Psoas muscle (tissue), 8 donors: ENCODE results near the gene GPR35. TPM values are rescaled to one million over a fixed set of nuclear protein-coding genes. Genes with fewer than 3 reads are reported as not detected.

Experiments
- ATAC-seq, 4 donors: fragments of 200-7000 bp; cut with Tn5 transposase; one replicate each; pipeline ENCODE4 v1.9.1; 2020; ENCODE audit warnings: moderate library complexity in 3 of 4, mild to moderate bottlenecking in 2 of 4
- DNase-seq, 2 donors: peaks; one replicate each; pipeline ENCODE4 v3.0.0-alpha.2; 2020
- H3K27ac ChIP-seq: fragments of 200-600 bp; one replicate; pipeline ENCODE4 v1.8.0; 2022
- H3K27me3 ChIP-seq, 3 donors: fragments of 200-600 bp in 1 of 3; one replicate each; pipeline versions ENCODE4 v1.6.1 to v1.8.0; 2013 to 2022; ENCODE audit warnings: low read length in 2 of 3, mild to moderate bottlenecking in 2 of 3, moderate library complexity in 1 of 3; ENCODE audit not compliant: insufficient read depth in 3 of 3
- H3K36me3 ChIP-seq, 2 donors: fragments of 200-600 bp in 1 of 2; one replicate each; pipeline versions ENCODE4 v1.6.1 to v1.8.0; 2013 to 2022; ENCODE audit warnings: low read depth in 1 of 2, mild to moderate bottlenecking in 1 of 2, moderate library complexity in 1 of 2; ENCODE audit not compliant: insufficient read depth in 1 of 2
- H3K4me1 ChIP-seq: fragments of 200-600 bp; one replicate; pipeline ENCODE4 v1.8.0; 2022
- H3K4me3 ChIP-seq: fragments of 200-600 bp; one replicate; pipeline ENCODE4 v1.8.0; 2022; ENCODE audit warnings: mild to moderate bottlenecking
- H3K9me3 ChIP-seq: fragments of 200-600 bp; one replicate; pipeline ENCODE4 v1.8.0; 2022
- CTCF ChIP-seq: fragments of 200-600 bp; IDR thresholded peaks from one replicate; pipeline ENCODE4 v1.8.0; 2022; ENCODE audit warnings: antibody characterized with exemption
- WGBS, 3 donors: extraction: QIAGEN DNeasy Blood & Tissue Kit; methylation state at CpG; one replicate each; pipeline versions ENCODE4 v1.1.6 to v1.1.7; 2013; 5-methylcytosine and 5-hydroxymethylcytosine counted together
- intact Hi-C, 2 donors: fragments of 100-400 bp; cut with DNase I; formaldehyde crosslinking; loops; one replicate each; pipeline versions ENCODE4 v1.11.0 to v1.14.2; 2022
- polyA plus RNA-seq, 3 donors: library from polyadenylated mRNA; stranded (reverse); fragments of 200-250 nt; gene quantifications; one replicate each; pipeline ENCODE4 v1.2.3, GENCODE V29; 2013
- total RNA-seq, 4 donors: library from RNA; stranded (reverse); fragmentation: NEBNext Ultra II Directional in 2 of 4; extraction: Animal tissue kit (Norgen Biotek cat#: 25700) in 2 of 4; gene quantifications; one replicate each; pipeline versions ENCODE4 v1.2.1 to v1.2.4, GENCODE V29; 2021 to 2023
- donor health status: healthy with polysubstance abuse.
- donor health status: DM: no; HTN: no; CAD: no; lungs with moderate emphysema.
- donor health status: Bipolar disorder and iron deficiency.
- donor health status: healthy.
- donor health status: DM: yes; HTN: yes; CAD: no.
- donor health status: DM: no; HTN: no; CAD: no.
- donor health status: DM: no; HTN: no; CAD: no.
- donor health status: DM: yes; HTN: yes; CAD: no.

The GPR35 gene
- total and polyA plus RNA-seq, 7 donors: 0.30 to 0.92 (median 0.58) TPM

GRCh38 chr2:240590681-240591111 is 34.6 kb upstream of the GPR35 start:
- H3K27ac ChIP-seq: no peak overlapping the region
- DNase-seq (peak; percentile 6 to 40), ATAC-seq (no peak)
- H3K4me3 ChIP-seq: no peak overlapping the region
- WGBS, 3 donors: 94 to 96% (median 94%) methylated on average over 20 to 21 of the region's 21 CpGs
- H3K4me1 ChIP-seq: peaks cover 13% of the 10 kb centered on the region
- intact Hi-C loops: no loop called here
- H3K9me3 ChIP-seq: no peaks in the 10 kb centered on the region
- no peak for TF ChIP-seq CTCF
- peaks cover 0 to 51% of the 10 kb centered on the region in 2 donors for H3K36me3 ChIP-seq
- H3K27me3 ChIP-seq: no peaks in the 10 kb centered on the region

- ATAC-seq: no peak
- H3K36me3 ChIP-seq: peaks cover 0 to 51% of the 10 kb centered on the region in 2 donors
- WGBS, 3 donors: 88 to 94% (median 89%) methylated on average over 6 of the region's 6 CpGs
- no peak overlapping the region for H3K4me3 ChIP-seq
- no peak for TF ChIP-seq CTCF
- no peaks in the 10 kb centered on the region for H3K27me3 ChIP-seq
- DNase-seq: no peak
- no peak overlapping the region for H3K27ac ChIP-seq
- peaks cover 17% of the 10 kb centered on the region for H3K4me1 ChIP-seq
- H3K9me3 ChIP-seq: no peaks in the 10 kb centered on the region
- intact Hi-C loops: no loop called here
Measured at GRCh38 chr2:240591226-240591625, 34.1 kb upstream of the GPR35 start.

GRCh38 chr2:240591784-240592183 is 33.5 kb upstream of the GPR35 start:
- no peak overlapping the region for H3K27ac ChIP-seq
- peaks cover 20% of the 10 kb centered on the region for H3K4me1 ChIP-seq
- 94 to 97% (median 97%) methylated on average over 13 of the region's 13 CpGs for WGBS, 3 donors
- no peaks in the 10 kb centered on the region for H3K27me3 ChIP-seq
- H3K36me3 ChIP-seq: peaks cover 0 to 51% of the 10 kb centered on the region in 2 donors
- no peak for TF ChIP-seq CTCF
- no peak for ATAC-seq
- peak; percentile 5 to 38 for DNase-seq
- H3K4me3 ChIP-seq: no peak overlapping the region
- no peaks in the 10 kb centered on the region for H3K9me3 ChIP-seq
- intact Hi-C loops: no loop called here

GRCh38 chr2:240593026-240593702 is 32.1 kb upstream of the GPR35 start:
- DNase-seq (peak in 1 of 2 donors; percentile 37), ATAC-seq (no peak)
- H3K27me3 ChIP-seq: no peaks in the 10 kb centered on the region
- no peak overlapping the region for H3K27ac ChIP-seq
- H3K36me3 ChIP-seq: peaks cover 0 to 60% of the 10 kb centered on the region in 2 donors
- peaks cover 10% of the 10 kb centered on the region for H3K4me1 ChIP-seq
- intact Hi-C loops: no loop called here
- no peaks in the 10 kb centered on the region for H3K9me3 ChIP-seq
- H3K4me3 ChIP-seq: no peak overlapping the region
- TF ChIP-seq CTCF: no peak
- 87 to 93% (median 88%) methylated on average over 20 of the region's 20 CpGs for WGBS, 3 donors
